WERI-Rb-1 (cell line): Measurements from ENCODE around the gene GPR55.
A peak's percentile ranks its signal among the peaks of the same experiment; 100 is the strongest.
"Not testable (repeated sequence)": the region's sequence is repeated elsewhere in the genome, so short reads cannot be mapped to it uniquely, and the experiment has no call there.

Experiments used
- DNase-seq: peaks from one replicate; pipeline ENCODE4 v3.0.0-alpha.2; 2020
- H3K27ac ChIP-seq: fragments of 250-450 bp; sonication (Bioruptor Pico); 2 replicates; pipeline ENCODE4 v1.5.1; 2020; ENCODE audit warnings: mild to moderate bottlenecking, moderate library complexity
- H3K27me3 ChIP-seq: fragments of 250-450 bp; sonication (Bioruptor Pico); 2 replicates; pipeline ENCODE4 v1.5.1; 2021; ENCODE audit warnings: mild to moderate bottlenecking, low read depth, moderate library complexity; ENCODE audit not compliant: insufficient read depth, severe bottlenecking
- H3K36me3 ChIP-seq: fragments of 250-450 bp; sonication (Bioruptor Pico); 2 replicates; pipeline ENCODE4 v1.5.1; 2020; ENCODE audit warnings: mild to moderate bottlenecking, moderate library complexity
- H3K4me3 ChIP-seq: 2 replicates; pipeline ENCODE4 v1.5.1; 2011; ENCODE audit warnings: low read depth, mild to moderate bottlenecking, control low read depth, low read length
- H3K9me3 ChIP-seq: fragments of 250-450 bp; sonication (Bioruptor Pico); 2 replicates; pipeline ENCODE4 v1.5.1; 2021; ENCODE audit warnings: mild to moderate bottlenecking, moderate library complexity; ENCODE audit not compliant: severe bottlenecking
- TF ChIP-seq, protein P1 (sequence below): IDR thresholded peaks from 2 replicates; pipeline ENCODE4 v1.5.1; 2011; ENCODE audit warnings: low read depth, mild to moderate bottlenecking, control low read depth, inconsistent platforms, low read length

The GPR55 gene, protein sequence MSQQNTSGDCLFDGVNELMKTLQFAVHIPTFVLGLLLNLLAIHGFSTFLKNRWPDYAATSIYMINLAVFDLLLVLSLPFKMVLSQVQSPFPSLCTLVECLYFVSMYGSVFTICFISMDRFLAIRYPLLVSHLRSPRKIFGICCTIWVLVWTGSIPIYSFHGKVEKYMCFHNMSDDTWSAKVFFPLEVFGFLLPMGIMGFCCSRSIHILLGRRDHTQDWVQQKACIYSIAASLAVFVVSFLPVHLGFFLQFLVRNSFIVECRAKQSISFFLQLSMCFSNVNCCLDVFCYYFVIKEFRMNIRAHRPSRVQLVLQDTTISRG

DNA sequence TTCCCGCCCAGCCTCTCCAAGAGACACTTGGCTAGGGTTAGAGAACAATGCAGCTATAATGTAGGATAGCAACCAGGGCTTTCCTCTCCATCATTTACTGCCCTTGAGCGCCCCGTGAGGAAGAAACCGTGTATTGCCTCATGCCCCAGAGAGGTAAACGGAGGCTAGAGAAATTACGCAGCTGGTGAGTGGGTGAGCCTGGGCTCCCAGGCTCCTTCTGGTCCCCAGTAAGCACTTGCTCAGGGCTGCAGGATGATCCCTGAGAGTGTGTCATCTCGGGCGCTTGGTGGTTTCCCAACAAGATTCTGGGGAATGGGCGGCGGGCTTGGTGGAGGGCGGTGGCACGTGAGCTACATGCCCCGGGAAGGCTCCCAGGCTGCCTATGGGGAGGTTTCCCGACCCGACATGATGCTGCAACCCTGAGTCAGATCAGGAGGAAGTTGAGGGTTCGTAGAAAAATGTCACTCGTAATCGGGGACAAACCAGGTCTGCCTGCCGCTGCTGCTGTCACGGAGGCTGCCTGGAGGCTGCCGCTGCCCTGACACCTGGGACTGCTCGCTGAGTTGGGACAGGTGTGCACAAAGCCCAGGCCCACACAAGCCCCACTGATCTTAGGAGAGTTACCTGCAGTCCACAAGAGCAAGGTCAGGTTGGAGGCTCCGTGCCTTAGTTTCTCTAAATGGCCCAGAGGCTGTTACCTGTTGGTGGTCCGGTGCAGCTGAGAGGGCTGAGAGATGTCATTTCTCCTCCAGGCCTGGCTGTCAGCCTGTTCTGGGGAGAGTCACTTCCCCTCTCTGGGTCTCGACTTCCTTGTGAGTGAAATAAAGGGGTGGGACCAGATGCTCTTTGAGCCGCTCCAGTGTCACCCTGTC lies at the start of gene GPR55:
Gene GPR55, minus strand, starts transcription at position 773 of the 872 bp plus-strand sequence. CDS start 14,280 bp downstream, outside the sequence.
- H3K27ac ChIP-seq = no peak within 1 kb of the TSS
- H3K27me3 ChIP-seq = no peaks in the 10 kb centered on the region
- H3K4me3 ChIP-seq = no peak within 1 kb of the TSS
- DNase-seq = peak; percentile 45
- H3K9me3 ChIP-seq = no peaks in the 10 kb centered on the region
- no peaks in the 10 kb centered on the region for H3K36me3 ChIP-seq
- TF ChIP-seq, protein P1, sequence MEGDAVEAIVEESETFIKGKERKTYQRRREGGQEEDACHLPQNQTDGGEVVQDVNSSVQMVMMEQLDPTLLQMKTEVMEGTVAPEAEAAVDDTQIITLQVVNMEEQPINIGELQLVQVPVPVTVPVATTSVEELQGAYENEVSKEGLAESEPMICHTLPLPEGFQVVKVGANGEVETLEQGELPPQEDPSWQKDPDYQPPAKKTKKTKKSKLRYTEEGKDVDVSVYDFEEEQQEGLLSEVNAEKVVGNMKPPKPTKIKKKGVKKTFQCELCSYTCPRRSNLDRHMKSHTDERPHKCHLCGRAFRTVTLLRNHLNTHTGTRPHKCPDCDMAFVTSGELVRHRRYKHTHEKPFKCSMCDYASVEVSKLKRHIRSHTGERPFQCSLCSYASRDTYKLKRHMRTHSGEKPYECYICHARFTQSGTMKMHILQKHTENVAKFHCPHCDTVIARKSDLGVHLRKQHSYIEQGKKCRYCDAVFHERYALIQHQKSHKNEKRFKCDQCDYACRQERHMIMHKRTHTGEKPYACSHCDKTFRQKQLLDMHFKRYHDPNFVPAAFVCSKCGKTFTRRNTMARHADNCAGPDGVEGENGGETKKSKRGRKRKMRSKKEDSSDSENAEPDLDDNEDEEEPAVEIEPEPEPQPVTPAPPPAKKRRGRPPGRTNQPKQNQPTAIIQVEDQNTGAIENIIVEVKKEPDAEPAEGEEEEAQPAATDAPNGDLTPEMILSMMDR = peak; percentile 69

DNA sequence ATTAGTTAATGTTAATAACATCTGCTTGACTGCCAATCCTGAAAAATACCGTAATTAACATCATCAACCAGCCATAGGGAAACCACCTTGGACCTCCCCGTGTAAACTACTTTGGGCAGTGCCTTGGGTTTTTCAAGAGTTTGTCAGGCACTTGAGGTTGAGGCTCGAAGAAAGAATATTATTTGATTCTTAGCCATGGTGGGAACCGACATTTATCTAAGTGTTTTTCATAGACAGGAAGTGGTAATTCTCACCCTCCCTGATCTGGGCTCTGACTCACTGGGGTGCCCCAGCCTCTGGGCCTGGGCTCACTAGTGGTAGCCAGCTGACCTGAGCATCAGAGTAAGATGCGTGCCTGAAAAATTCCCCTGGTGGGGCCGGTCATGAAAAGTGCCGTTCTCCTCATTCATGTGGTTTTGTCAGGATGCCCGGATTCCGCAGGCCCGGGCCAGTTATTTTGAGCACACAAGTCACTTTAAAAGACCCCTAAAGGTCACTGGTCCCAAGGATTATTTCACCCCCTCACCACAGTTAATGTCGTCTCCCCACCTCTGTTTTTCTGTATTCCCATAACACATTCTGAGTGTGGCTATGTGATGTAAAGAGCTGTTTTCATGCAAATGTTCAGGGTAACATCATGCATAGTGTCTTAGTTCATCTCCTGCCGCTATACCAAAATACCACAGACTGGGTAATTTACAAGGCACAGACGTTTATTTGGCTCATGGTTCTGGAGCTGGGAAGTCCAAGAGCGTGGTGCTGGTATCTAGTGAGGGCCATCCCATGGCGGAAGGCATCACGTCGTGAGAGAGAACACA lies 49.3 kb upstream of the GPR55 start:
- Histone ChIP-seq H3K27me3 (no peaks in the 10 kb centered on the region), H3K9me3 (no peaks in the 10 kb centered on the region), H3K27ac (no peak overlapping the region), H3K4me3 (no peak overlapping the region), H3K36me3 (no peaks in the 10 kb centered on the region)
- no peak for DNase-seq
- TF ChIP-seq, protein P1 = no peak

DNA sequence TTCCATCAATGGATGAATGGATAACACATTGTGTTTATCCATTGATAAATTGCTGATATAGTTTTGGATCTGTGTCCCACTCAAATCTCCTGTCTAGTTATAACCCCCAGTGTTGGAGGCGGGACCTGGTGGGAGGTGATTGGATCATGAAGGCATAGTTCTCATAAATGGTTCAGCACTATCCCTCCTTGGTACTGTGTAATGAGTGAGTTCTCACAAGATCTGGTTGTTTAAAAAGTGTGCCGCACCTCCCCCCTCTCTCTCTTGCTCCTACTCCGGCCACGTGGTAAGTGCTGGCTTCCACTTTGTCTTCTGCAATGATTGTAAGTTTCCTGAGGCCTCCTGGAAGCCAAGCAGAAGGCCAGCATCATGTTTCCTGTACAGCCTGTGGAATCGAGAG lies 47.0 kb upstream of the GPR55 start:
- Histone ChIP-seq H3K36me3 (no peaks in the 10 kb centered on the region), H3K9me3 (no peaks in the 10 kb centered on the region), H3K27ac (no peak overlapping the region), H3K27me3 (no peaks in the 10 kb centered on the region), H3K4me3 (no peak overlapping the region)
- TF ChIP-seq, protein P1 = no peak
- no peak for DNase-seq

DNA sequence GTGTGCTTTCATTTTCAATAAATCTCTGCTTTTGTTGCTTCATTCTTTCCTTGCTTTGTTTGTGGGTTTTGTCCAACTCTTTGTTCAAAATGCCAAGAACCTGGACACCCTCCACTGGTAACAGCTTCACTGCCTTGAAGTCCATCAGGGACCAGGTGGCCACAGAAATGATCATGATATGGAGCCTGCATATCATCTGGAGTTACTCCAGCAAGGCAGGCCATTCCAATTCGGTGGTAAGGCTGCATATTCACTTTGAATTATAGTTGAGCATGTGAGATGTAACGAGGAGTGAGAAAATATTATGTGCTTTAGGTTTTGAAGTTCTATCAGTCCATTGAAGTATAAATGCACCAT lies 44.6 kb upstream of the GPR55 start:
- Histone ChIP-seq H3K27ac (no peak overlapping the region), H3K36me3 (no peaks in the 10 kb centered on the region), H3K27me3 (no peaks in the 10 kb centered on the region), H3K4me3 (no peak overlapping the region), H3K9me3 (no peaks in the 10 kb centered on the region)
- DNase-seq = no peak
- TF ChIP-seq, protein P1 = no peak

DNA sequence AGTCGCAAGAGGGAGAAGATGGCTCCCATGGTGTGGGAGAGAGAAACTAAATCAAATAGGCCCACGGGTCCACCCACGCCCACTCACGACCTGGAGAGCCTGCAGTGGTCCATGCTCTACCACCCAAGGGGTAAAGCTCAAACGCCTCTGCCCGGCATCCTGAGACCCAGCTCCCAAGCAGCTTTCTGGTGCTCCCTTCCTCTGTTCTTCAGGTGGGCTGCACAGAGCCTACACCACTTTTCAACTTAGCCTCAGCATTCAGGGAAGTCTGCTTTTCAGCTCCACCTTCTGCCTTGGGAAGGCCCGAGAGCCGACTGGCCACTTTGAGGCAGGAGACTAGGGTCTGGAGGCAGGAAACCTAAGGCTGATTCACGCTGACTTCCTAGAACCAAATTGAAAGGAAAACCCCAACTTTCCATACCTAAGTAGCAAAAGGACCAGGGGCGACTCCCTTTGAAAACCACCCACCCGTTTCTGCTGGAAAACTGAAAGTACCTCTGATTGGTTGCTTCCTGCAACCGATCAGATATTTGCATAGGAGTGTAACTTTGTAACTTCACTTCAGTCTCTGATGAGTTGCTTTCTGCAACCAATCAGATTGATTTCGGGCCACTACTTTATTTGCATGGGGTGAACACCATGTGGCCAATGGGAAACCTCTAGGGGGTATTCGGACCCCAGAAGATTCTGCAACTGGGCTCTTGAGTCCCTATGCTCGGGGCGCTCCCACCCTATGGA lies 44.0 kb upstream of the GPR55 start:
- no peak overlapping the region for H3K27ac ChIP-seq
- TF ChIP-seq, protein P1 = no peak
- no peak overlapping the region for H3K4me3 ChIP-seq
- H3K36me3 ChIP-seq = no peaks in the 10 kb centered on the region
- no peaks in the 10 kb centered on the region for H3K9me3 ChIP-seq
- DNase-seq = no peak
- no peaks in the 10 kb centered on the region for H3K27me3 ChIP-seq

DNA sequence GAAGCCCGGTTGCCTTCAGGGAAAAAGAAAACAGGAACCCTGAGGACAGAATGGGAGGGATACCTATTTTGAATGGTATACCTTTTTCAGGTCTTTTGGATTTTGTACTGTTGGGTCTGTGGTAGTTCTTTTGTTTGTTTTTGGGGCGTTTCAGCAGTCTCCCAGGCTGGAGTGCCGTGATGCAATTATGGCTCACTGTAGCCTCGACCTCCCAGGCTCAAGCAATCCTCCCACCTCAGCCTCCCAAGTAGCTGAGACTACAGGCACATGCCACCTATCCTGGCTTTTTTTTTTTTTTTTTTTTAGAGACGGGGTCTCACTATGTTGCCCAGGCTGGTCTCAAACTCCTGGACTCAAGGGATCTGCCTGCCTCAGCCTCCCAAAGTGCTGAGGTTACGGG lies 43.3 kb upstream of the GPR55 start:
- H3K9me3 ChIP-seq, H3K36me3 ChIP-seq, H3K27me3 ChIP-seq, H3K27ac ChIP-seq, DNase-seq, H3K4me3 ChIP-seq: not testable (repeated sequence)
